RCC 7860 (cell line): Measurements from ENCODE around the gene AICDA.
"Not testable (repeated sequence)": the region's sequence is repeated elsewhere in the genome, so short reads cannot be mapped to it uniquely, and the experiment has no call there.

ENCODE experiments used
- DNase-seq: peaks from one replicate; pipeline ENCODE4 v3.0.0-alpha.2; 2015; ENCODE audit warnings: low spot score
- FAIRE-seq: peaks from 2 replicates; lab custom pipeline; 2012; peaks lifted over from hg19 to GRCh38; lab: Jason Lieb, UNC

Gene AICDA

DNA sequence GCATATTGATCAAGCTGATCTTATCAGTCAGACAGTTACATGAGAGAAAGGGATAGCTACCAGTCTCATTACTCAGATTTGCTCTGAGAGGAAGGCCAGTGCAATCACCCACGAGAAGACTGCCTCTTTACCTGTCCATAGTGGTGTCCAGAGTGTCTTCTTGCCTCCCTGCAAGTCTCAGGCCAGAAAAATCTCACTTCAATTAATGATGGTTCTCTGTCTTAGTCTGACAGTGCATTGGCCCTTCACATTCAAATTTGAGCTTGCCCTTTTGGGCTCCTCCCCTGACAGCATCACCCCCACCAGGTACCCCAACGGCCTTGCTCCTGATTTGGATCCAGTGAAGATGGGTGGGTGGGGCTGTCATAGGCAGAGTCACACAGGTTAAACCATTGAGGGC lies at the start of gene AICDA:
Gene AICDA (minus strand): TSS at position 231 of the 400 bp plus-strand sequence. CDS start 92 bp downstream, at position 139.
- DNase-seq: no peak
- FAIRE-seq: no peak

- FAIRE-seq: no peak
- no peak for DNase-seq
Observed at GRCh38 chr12:8661751-8662150, 49.1 kb upstream of the AICDA start.

DNA sequence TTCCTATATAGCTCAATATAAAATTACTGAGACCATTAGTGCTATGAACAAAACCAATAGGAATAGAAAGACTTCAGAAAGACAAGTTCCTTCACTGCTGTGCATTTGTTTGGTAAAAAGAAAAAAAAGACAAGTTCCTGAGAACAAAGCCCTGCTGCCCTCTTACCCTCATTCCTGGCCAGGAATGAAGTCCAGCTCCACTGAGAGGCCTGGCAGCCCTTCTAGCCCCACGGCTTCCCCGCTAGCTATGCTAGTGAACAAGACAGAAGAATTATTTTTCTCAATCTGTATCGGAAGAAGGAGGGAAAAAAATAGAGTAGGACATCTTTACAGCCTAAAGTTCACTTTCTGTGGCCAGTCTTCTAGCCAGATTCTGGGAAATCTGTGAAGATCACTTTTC lies 48.4 kb upstream of the AICDA start:
- no peak for DNase-seq
- no peak for FAIRE-seq

DNA sequence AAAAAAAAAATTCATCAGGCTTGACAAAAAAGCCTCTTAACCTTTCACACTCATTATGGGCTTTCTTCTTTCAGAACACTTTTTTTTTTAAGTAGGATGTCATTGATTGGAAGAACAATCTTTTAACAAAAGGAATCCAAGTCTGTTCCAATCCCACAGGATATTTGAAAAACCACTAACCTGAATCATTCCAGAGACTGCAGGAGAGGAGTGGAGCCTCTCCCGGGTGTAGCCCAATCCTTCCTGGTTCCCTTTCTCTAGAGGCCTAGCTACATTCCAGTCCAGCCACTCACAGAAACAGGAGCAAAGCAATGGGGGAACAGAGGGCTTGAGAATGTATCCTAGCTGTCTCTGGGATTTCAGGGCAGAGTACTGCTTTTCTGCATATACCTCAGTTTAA lies 45.7 kb upstream of the AICDA start:
- peak; percentile 50 for DNase-seq
- FAIRE-seq: peak; percentile 78

DNA sequence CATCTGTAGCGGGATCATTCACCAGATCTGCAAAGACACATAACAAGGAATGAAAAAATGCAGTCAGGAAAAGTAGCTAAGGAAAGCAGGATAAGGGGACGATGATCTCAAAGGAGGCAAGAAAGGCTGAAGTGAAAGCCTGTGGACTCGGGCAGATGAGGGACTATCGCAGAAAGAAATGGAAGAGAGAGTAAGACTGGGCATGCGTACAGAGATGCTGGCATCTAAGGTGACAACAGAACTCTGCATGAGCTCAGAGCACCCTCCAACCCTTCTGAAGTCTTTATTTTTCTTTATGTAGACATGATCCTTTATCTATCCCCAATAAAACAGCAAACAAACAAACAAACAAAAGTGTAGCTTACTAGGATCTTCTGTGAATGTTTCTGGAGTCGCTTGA lies 42.8 kb upstream of the AICDA start:
- FAIRE-seq: no peak
- DNase-seq: no peak

DNA sequence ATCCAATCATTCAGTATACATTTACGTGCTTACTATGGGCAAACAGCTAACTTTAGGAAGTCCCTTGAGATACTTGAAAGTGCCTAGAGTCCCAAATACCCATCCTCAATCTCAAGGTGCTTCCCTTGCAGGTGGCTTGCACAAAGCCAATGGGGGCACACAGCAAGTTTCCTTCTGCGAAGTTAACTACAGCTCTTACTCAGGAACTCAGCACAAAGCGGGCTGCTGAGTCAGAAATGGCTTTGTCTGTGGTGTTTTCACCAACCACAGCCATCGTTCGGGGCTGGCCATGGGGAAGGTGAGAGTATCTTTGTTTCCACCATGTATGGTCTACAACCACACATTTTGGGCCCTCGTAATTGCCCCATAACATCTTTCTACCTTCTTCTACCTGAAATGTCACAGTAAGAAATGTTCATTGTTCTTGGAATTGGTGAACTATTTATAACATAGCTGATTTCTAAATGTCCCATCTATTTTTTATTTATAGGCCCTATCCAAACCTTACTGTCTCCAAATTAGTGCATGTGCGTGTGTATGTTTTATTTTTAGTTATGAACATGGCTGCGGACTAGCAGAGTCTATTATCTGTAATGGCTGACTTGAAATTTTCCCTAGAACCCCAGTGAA lies 36.0 kb upstream of the AICDA start:
- DNase-seq: no peak
- no peak for FAIRE-seq

DNA sequence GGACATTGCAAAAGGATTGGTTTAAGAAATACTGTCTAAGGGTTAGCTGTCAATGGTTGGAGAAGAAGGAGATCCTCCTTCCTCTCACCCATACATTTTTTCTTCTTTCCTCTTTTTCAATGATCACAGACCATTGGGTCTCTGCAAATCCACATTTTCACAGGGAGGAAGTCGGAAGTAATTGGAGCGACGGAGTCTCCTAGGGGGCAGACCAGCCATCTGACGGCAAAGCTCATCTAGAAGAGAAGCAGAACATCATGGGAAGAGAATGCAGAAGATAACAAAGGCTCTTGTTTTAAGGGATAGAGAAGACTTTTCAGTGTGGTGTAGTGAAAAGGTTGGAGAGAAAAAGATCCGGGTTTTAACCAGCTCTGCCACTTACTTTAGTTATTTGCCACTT lies 35.3 kb upstream of the AICDA start:
- DNase-seq (no peak), FAIRE-seq (no peak)

DNA sequence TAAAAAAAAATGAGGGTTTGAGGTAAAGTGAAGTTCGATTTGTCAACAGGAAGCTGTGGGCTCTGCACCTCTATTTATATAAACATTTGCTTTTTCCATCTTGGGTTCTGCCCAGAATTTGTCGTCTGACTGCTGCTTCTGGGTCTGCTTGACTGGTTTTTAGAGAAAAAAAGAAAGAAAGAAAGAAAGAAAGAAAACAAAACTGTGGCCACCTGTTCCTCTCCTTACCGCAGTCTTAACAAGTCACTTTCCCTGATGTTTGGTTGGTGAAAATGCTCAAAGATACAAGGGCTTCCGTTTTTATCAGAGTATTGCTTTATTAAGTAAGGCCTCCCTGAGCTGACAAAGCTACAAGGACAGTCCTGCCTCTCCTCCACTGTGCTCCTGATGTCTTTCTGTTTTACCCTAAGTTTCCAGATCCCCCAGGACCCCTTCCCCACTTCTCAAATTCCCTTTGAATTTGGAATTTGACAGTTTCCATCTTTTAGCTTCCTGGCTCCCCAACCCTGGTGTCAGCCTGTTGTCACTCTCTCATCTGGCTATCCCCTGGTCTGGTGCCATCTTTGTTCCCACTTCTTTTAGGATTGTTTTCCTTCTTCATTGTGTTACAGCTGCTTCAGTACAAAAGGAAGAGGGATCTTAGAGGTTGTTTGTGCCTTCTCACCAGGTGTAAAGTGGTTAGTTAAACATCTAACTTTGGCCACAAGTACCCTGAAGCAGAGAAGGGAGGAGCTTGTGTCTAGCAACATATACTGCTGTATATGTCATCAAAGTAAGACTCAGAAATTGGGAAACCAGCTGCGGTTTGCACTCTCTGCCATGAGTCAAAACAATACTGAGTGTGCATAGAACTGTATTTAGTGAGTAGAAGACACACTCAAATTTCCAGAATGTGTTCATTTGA lies 31.9 kb upstream of the AICDA start:
- FAIRE-seq: no peak

DNA sequence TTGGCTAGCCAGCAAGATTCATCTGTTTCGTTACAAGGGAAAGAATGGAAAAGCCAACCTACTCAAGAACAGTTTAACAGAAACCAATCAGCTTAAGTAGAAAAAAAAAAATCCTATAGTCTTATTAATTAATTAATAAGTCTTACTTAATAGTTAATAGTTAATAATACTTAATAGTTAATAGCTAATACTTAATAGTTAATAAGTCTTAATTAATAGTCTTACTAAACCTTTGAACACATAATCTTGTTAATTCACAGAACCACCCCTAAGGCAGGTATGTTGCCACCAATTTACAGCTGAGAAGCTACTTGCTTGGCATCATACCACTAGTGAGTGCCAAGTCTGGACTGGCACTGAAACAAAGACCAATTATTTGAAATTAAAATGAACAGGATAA lies 30.1 kb upstream of the AICDA start:
- DNase-seq: no peak
- no peak for FAIRE-seq

More for the DNA sequence above, 31.9 kb upstream of the AICDA start:
- no peak for DNase-seq

DNA sequence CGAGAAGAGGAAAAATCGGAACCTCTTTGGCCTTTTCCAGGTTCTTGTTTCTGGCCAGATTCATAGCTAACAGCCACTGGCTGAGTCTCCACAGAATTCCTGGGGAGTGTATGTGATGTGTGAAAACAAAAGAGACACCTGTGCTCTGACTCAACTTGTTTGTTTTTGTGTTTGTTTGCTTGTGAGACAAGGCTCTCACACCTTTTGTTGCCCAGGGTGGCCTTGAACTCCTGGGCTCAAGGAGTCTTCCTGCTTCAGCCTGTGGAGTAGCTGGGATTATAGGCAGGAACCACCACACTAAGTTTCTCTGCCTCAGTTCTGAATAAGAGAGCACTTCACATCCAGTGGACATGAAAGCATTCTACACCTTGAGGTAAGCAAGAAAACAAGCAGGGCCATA lies 27.3 kb upstream of the AICDA start:
- DNase-seq (no peak), FAIRE-seq (no peak)

GRCh38 chr12:8638951-8639350 lies 26.3 kb upstream of the AICDA start:
- no peak for FAIRE-seq
- DNase-seq: no peak

DNA sequence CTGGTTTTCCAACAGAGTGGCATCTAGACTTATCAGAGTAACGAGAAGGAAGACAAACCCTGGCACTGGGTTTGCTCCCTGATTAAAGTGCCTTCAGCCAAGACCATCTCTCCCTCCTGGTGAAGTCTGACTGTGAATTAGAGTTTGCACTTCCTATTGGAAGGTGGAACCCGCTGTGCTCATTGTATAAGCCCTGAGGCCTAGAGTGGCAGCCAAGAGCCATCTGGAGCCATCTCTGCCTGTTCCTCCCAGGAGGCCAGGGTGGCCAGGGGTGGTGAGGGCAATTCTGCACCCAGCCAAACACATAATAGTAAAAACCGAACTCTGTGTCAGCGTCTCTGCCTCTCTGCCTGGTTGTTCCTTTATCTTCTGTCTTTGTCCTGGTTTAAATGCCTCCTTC lies 25.0 kb upstream of the AICDA start:
- DNase-seq: no peak
- no peak for FAIRE-seq

DNA sequence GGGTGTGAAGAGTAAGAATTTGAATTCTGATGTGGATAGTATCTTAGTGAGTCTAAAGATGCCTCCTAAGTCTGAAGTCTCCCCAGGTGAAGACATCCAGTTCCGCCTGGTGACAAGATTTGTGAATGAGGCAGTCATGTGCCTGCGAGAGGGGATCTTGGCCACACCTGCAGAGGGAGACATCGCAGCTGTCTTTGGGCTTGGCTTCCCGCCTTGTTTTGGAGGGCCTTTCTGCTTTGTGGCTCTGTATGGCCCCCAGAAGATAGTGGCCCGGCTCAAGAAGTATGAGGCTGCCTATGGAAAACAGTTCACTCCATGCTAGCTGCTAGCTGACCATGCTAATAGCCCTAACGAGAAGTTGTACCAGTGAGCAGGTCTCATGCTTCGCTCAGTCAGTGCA lies 24.6 kb upstream of the AICDA start:
- DNase-seq: no peak

GRCh38 chr12:8636581-8636980 lies 23.9 kb upstream of the AICDA start:
- FAIRE-seq (no peak), DNase-seq (no peak)

More for the DNA sequence above, 24.6 kb upstream of the AICDA start:
- no peak for FAIRE-seq

- not testable (repeated sequence) for FAIRE-seq, DNase-seq
Observed at GRCh38 chr12:8636007-8636346, 23.3 kb upstream of the AICDA start.

DNA sequence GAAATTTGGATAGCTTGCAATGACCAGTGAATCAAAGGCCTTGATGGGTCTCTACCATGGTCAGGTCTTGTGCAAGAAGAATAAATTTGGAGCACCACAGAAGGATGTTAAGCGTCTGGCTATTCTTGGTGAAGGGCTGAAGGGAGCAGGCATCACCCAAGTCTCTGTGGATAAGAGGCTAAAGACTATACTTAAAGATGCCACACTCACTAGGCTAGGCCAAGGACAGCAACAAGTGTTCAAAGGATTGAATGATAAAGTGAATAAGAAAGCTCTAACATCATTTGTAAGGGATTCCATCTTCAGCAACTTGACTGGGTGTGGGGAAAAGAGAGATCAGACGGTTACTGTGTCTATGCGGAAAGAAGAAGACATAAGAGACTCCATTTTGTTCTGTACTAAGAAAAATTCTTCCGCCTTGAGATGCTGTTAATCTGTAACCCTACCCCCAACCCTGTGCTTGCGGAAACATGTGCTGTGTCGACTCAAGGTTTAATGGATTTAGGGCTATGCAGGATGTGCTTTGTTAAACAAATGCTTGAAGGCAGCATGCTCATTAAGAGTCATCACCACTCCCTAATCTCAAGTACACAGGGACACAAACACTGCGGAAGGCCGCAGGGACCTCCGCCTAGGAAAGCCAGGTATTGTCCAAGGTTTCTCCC lies 22.8 kb upstream of the AICDA start:
- DNase-seq, FAIRE-seq: not testable (repeated sequence)

- FAIRE-seq (no peak), DNase-seq (no peak)
Observed at GRCh38 chr12:8630131-8630530, 17.5 kb upstream of the AICDA start.

GRCh38 chr12:8629486-8630033 lies 16.9 kb upstream of the AICDA start:
- peak; percentile 55 for FAIRE-seq
- DNase-seq: peak; percentile 66

GRCh38 chr12:8628731-8629130 lies 16.1 kb upstream of the AICDA start:
- FAIRE-seq: no peak
- DNase-seq: peak; percentile 33

- not testable (repeated sequence) for DNase-seq
Observed at GRCh38 chr12:8624750-8625149, 12.1 kb upstream of the AICDA start.

GRCh38 chr12:8622646-8623045 lies 10.0 kb upstream of the AICDA start:
- DNase-seq: no peak
- no peak for FAIRE-seq

More at GRCh38 chr12:8624750-8625149, 12.1 kb upstream of the AICDA start:
- not testable (repeated sequence) for FAIRE-seq
